HG02642 (cell line): ENCODE results near the gene PROSER2.

ENCODE experiments used
- ATAC-seq: cut with Tn5 transposase; IDR thresholded peaks from one replicate; pipeline ENCODE4 v1.9.1; 2021; ENCODE audit warnings: mild to moderate bottlenecking; ENCODE audit not compliant: unreplicated experiment, poor library complexity

Gene PROSER2

DNA sequence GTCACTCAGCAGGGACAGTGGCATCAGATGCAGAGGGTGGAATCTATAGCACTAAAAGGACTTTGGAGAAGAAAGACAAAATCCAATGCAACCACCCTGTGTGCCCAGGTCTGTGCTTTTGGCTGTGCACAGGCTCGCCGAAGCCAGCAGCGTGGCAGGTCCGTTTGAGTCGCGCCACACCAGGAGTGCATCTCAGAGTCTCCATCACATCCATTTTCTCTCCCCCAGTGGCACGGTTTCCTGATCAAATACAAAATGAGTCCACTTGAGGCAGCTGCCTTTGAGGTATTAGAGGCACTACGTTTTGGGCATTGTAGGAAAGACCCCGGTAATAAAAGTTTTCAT, 23.4 kb upstream of the PROSER2 start:
- ATAC-seq, result no peak

DNA sequence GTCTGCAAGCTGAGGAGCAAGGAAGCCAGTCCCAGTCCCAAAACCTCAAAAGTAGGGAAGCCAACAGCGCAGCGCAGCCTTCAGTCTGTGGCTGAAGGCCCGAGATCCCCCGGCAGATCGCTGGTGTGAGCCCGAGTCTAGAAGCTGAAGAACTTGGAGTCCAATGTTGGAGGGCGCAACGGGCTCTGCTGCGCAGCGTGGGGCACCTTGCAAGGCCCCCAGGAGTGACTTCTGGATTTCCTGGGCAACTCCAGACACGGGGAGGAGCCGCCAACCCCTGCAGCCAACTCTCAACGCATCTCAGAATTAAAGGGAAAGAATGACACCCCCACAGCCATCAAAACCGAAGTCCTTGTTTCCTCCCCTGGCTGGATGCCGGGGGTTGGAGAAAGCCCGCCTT, 18.8 kb upstream of the PROSER2 start:
- no peak for ATAC-seq

DNA sequence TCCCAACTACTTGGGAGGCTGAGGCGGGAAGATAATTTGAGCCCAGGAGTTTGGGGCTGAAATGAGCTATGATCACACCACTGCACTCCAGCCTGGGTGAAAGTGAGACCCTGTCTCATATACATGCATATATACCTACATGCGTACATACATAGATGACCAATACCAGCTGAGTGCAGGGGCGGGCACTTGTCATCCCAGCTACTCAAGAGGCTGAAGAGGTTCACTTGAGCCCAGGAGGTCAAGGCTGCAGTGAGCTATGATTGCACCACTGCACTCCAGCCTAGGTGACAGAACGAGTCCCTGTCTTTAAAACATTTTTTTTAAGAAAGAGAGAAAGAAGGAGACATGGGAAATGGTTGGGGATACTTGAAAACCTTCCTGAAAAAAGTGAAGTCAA, 17.4 kb upstream of the PROSER2 start:
- ATAC-seq, result no peak

DNA sequence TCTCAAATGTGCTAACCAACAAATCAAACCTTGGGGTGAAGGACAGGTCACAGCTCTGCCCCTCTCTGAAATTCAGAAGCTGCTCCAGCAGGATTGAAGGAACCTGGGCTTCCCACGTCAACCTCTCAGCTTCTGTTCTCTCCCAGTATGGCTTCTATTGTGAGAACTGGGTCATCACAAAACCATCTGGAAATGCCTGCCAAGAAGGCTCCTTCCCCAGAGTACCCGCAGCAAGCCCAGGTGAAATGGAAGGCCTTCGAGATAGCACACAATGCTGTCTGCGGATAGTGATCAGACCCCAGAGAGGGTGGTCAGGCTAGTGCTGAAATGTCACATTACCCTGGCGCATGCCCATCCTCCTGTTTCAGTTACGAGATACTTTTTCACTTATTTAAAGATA, 16.4 kb upstream of the PROSER2 start:
- no peak for ATAC-seq

DNA sequence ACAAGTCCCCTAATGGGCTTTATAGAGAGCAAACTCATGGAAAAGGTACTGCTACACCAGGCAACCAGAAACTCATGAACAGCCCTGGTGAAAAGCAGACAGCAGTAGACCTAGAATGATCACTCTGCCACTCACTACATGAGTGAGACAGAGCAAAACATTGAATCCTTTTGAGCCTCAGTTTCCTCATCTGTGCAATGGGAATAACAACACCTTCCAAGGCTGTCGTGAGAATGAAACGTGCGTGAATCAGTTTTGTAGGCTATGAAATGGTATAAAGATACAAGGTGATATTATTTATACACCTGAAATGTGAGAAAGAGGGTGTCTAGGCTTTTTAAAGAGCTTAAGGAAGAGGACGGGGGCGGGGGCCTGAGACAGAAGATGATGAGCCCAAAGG, 14.3 kb upstream of the PROSER2 start:
- no peak for ATAC-seq

DNA sequence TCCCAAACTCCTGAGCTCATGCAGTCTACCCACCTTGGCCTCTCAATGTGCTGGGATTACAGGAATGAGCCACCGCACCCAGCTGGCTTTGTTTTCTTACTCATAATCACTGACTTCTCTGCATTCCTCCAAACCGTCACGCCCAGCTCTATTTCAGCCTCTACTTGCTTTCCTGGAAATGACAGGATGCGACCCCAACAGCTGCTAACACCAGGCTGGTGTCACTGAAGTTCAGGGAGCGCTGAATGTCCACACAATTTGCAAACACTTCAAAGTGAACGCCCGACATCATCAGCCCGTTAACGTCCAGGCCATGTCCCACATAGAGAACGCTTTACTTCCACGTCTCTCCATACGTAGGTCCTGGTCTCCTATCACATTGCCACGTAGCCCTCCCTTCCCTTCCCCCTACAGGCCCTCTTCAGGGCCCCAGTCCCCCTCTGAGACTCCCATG, 12.8 kb upstream of the PROSER2 start:
- ATAC-seq, result no peak

DNA sequence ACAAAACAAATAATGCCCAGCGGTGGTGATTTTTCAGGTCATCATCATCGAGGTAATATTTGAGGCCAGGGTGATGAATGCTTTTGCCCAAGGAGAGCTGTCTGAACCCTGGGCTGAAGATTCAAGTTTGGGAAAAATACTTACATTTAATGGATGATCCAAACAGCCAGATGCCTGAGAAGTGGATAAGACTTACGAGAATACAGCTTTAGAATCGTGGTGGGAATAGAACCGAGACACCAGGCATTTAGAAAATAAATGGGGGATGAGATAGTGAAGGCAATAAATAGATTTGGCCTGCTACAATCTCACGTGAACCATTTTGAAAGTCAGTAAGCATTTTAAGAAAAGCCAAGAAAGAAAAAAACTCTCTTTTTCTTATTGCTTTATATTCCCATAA, 12.2 kb upstream of the PROSER2 start:
- no peak for ATAC-seq

DNA sequence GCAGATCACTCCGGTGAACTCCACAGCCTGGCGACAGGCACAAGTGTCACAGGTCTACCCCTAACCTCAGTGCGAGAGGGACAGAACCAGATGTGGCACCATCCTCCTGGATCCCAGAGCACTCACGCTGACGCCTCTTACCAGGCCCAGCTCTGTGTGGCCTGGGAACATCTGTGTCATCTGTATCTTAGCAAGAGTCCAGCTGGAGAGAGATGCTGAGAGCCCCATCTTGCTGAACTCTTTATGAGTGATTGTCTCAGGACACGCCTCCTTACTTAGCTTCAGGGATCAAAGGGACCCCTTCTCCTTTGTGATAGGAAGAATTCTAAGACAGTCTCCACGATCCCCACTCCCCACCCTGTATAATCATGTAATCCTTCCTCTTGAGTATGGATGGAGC, 10.0 kb upstream of the PROSER2 start:
- no peak for ATAC-seq

DNA sequence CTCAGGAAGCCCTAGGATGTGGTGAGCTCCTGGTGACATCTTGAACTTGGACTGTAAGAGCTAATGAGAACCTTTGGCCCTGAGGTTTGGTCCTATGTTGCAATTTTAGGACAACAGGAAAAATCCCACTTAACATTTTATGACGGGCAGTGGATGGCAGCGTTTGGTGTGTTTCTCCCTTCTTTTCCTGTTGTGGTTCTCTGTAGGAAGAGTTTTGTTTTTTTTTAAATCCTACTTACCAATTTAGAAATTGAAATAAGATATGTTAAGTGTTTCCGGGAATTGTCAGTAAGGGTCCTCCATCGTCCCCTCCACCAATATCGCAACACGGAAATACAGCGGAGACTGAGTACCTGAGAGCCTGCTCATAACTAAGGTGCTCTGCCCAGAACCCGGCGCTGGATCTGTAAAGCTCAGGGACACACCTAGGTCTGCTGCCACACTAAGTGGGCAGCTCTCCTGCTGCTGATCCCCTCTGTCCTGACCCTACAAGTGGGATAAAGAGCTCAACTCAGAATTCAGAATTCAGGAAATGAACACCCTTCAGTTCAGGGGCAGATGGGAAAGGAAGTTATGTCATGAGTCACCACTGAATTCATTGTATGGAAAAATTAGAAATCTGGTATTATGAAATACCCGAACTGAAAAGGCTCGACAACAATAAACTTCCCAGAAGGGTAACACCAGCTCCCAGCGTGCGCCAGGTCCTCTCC, 9.1 kb upstream of the PROSER2 start:
- ATAC-seq, result no peak

DNA sequence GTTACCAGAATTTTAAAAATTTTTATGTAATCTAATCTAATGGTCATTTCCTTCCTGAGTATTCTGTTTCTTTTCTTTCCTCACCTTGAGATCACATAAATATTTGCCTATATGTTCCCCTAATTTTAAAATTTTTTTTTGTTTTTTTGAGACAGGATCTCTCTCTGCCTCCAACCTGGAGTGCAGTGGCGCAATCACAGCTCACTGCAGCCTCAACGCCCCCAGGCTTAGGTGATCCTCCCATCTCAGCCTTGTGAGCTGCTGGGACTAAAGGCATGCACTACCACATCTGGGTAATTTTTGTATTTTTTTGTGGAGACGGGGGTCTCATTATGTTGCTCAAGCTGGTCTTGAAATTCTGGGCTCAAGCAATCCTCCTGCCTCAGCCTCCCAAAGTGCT, 4.1 kb upstream of the PROSER2 start:
- ATAC-seq, result no peak

DNA sequence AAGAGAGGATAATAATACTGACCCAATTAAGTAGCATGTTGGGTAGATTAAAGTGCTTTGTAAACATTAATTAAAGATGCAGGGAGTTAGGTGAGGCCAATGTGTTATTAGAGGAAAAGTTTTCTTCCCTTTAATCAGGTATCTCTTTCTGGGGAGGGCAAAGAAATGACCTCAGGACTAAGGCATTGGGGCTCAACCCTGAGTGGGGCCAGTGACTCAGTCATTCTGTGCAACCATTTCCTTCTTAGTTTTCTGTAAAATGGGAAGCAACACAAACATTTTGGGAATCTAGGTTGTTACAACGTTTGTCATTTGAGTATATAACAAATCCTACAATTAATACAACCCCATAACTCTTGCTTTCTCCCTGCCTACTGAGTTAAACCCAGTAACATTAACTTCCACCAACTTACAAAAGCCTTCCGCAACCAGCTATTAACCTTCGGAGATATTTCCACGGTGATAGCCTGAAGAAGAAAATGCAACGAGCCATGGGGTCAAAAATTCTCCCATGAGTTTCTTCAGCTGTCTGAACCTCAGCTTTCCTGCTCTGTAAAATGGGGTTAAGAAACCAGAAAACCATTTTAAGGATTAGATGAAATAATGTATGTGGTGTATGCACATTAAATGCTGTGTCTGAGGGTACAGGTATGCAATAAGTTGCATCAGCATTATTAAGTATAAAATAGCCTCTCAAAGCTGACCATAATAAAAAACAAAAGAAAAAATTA, 965 bp upstream of the PROSER2 start:
- no peak for ATAC-seq

DNA sequence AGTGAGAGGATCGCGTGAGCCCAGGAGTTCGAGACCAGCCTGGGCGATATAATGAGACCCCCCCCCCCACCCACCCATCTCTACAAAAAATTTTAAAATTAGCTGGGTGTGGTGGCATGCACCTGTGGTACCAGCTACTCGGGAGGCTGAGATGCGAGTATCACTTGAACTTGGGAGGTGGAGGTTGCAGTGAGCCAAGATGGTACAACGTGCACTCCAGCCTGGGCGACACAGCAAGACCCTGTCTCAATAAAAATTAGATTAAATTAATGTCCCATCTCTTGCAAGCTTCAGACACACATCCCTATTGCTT, 391 bp upstream of the PROSER2 start:
- ATAC-seq, result no peak

DNA sequence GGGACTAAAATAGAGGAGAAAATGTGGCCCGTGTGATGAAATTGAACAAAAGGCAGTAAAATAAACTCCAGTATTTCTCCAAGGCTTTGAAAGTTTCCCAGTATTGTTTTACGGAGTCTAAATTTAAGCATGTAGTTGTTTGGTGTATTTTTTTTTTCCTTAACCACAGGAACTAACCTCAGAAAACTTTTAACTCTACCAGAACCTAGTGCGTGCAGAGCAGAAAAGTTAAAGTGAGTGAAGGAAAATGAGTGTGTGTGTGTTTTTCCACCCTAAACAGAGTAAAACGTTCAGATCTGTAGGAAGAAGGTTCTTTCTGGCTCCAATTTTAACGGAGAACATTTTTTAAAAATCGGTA, 812 bp downstream of the PROSER2 start:
- ATAC-seq, result no peak

DNA sequence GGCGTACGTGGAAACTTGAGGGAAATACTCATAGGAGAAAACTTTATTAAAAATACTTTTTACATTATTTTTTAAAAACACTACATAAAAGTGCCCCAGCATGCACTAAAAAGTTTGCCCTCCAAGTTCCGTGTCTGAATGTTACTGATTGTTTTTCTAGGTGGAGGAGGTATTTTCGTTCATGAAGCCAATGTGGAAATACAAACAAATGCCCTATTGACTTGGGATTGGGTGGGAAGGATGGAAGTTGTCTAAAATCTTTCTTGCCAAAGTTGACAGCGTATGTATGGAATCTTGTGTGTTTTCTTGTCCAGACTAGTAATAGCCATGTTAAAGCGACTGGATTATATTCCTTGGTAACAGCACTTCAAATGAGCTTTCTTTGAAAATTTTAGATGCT, 1.2 kb downstream of the PROSER2 start:
- ATAC-seq, result no peak

DNA sequence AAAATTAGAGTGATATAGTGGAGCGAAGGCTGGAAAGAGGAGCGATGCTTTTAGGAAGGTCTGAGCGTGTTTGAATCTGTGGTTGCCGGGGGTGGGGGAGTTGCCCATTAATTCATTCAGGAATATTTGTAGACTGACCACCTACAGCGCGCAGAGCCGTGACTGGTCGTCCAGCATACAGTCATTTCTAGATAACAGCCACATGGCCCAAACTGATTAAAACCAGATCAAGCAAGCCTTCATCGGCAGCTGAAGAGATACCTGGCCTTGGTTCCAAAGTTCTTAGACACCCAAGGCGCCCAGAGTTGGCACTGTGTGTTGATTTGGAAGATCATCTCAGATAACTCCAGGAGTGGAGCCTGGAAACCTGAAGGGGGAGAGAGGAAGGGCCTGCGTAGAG, 1.7 kb downstream of the PROSER2 start:
- ATAC-seq, result no peak

DNA sequence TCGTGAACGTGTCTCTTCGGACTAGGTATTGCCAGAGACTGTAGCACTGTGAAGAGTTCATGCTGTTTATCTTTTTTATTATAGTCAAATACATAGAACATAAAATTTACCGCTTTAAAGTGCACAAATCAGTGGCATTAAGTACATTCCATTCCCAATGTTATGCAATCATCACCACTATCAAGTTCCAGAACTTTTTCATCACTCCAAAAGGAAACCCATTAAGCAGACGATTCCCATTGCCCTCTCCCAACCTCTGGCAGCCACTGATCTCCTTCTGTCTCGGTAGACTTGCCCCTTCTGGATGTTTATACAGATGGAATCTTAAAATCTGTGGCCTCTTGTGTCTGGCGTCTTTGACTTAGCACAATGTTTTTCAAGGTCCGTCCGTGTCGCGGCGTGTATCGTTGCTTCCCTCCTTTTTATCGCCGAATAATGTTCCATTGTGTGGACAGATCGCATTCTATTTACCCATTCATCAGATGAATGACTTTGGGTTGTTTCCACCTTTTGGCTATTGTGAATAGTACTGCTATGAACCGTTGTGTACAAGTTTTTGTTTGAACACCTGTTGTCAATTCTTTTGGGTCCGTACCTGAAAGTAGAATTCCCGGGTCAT, 2.7 kb downstream of the PROSER2 start:
- ATAC-seq, result no peak

DNA sequence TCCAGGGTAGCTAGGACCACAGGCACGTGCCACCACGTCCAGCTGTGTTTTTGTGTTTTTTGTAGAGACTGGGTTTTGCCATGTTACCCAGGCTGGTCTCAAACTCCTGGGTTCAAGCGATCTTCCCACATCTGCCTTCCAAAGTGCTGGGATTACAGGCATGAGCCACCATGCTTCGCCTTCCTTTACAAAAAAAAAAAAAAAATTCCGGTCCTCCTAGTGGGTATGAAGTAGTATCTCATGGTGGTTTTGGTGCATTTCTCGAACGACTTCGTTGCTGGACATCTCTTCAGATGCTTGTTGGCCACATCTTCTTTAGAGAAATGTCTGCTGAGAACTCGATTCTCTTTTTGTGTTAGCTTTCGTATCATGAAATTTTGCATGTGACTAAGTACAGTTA, 3.9 kb downstream of the PROSER2 start:
- no peak for ATAC-seq

DNA sequence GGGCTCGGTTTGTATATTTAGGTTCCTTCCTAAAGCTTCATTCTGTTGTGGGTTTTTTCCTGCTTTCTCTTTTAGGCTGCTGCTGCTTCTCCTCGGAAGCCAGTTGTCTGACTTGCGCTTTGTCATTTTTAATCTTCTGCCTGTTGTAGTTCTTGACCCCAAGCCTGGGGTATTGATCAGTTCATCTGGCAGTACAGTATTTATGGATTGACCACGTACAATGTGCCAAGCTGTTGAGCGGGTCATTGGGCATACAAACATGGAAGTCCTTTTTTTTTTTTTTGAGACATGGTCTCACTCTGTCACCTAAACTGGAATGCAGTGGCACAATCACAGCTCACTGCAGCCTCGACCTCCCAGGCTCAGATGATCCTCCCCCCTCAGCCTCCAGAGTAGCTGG, 4.3 kb downstream of the PROSER2 start:
- ATAC-seq, result no peak

DNA sequence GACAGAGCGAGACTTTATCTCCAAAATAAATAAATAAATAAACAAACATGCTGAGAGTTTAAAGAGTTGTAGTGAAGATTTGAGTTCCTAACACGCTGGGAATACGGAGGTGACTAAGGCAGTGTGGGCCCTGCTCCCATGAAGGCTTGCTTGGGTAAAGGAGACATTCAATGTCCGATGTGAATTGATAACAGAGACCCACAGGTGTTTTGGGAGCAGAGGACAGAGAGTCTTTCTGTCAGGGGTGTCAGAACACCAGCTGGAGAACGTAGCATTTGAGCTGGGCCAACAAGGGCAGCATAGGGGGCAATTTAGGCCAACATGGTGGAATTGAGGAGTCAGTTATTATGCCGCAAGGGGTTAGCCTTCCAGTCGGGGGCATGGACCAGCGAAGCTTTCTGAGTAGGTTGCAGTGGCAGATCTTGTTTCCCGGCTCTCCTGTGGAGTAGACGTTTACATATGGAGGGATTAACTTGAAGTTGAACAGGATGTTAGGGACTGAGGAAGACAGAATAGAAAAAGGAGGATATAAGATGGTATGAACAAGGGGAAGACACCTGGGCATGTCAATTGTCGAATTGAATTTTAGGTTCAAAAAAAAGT, 5.6 kb downstream of the PROSER2 start:
- no peak for ATAC-seq

DNA sequence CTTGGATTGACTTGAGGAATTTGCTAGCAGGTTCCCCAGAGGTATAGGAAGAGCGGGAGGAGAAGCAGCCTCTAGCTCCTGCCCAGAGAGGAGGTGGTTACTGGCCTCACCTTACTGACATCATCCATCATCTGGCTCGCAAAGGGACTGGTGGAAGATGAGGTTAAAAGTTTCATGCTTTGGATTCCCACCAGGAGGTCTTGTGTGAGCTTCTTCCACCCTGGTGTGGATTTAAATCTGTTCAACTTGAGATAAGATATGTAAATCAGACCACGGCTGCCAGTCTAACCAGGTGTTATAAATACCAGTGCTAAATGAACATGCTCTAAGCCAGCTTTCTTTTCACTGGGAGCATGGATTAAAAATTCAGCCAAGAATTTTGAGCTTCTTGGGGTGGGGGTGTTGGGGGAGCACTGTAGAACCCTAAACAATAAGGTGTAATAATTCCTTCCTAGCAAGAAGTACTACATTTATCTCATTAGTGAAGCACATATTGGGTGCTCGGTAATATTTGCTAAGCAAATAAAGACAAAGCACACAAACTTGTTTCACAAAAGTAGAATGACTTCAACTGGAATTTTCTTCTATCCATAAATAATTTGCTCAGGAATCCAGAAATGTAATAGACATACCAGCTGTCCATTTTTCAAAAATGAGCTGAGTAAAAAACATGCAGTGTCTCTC, 7.8 kb downstream of the PROSER2 start:
- no peak for ATAC-seq

DNA sequence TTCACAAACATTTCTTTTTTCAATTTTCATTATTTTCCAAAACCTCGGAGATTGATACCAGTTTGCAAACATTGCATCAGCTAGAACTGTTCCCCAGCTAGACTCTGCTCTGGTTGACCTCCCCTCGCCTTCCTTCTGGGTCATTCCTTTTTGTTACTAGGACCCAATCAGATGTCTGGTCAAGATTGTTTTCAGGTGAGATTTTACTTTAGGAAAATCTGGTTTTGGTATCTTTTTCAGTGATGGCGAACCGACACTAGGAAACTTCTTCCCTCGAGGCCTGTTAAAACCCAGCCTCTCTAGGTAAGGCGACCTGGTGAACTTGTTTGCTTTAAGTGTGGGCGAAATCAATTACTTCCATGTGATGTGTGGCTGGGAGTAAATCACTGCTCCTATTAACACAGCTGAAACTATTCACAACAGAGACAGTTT, 8.4 kb downstream of the PROSER2 start:
- no peak for ATAC-seq
